GM12878 (cell line): ENCODE results near the gene EGF. TPM values are rescaled to one million over a fixed set of nuclear protein-coding genes. Genes with fewer than 3 reads are reported as not detected.

Experiments used
- ATAC-seq: fragments of 200-7000 bp; cut with Tn5 transposase; 3 replicates; pipeline ENCODE4 v1.9.1; 2020; ENCODE audit warnings: mild to moderate bottlenecking, moderate library complexity
- BruUV-seq: library from RNA; stranded (reverse); fragments of 400-500 nt; replicated peaks from 2 replicates; lab custom pipeline; 2021; lab: Mats Ljungman, UMichigan
- CTCF ChIA-PET: fragments of 300-600 bp; sonication (Branson Sonifier 250); formaldehyde crosslinking; extraction: SDS; loops from one replicate; lab custom pipeline; 2021; ENCODE audit warnings: inconsistent platforms; lab: Yijun Ruan, JAX
- POLR2A ChIA-PET: fragments of 350-600 bp; formaldehyde crosslinking; extraction: SDS; loops from one replicate; lab custom pipeline; 2021; ENCODE audit warnings: inconsistent platforms; lab: Charles Lee
- RAD21 ChIA-PET: fragments of 300-600 bp; sonication (Branson Sonifier 250); formaldehyde crosslinking; loops from one replicate; lab custom pipeline; 2023; ENCODE audit warnings: antibody characterized with exemption; ENCODE audit not compliant: unreplicated experiment; lab: Charles Lee
- SMC1A ChIA-PET: fragments of 300-600 bp; sonication (Branson Sonifier 250); formaldehyde crosslinking; loops from one replicate; lab custom pipeline; 2023; ENCODE audit not compliant: unreplicated experiment, uncharacterized antibody; lab: Charles Lee
- DNase-seq: peaks from one replicate; pipeline ENCODE4 v3.0.0-alpha.2; 2011; ENCODE audit warnings: low read depth, low spot score
- FAIRE-seq: peaks from 3 replicates; lab custom pipeline; 2011; peaks lifted over from hg19 to GRCh38; lab: Jason Lieb, UNC
- H2AFZ ChIP-seq: 2 replicates; pipeline ENCODE4 v1.6.0; 2011; ENCODE audit warnings: low read depth, low read length, control low read depth; ENCODE audit not compliant: control insufficient read depth
- H3K27ac ChIP-seq: 2 replicates; pipeline ENCODE4 v1.5.1; 2011; ENCODE audit warnings: control low read depth; ENCODE audit not compliant: control insufficient read depth, insufficient read depth
- H3K27me3 ChIP-seq, 2 experiments: replicated peaks in 1 of 2; 2 replicates each; pipeline versions ENCODE4 v1.6.0 to v1.6.1; 2011; ENCODE audit warnings: low read length in 1 of 2; ENCODE audit not compliant: control insufficient read depth in 2 of 2, insufficient read depth in 2 of 2
- H3K36me3 ChIP-seq, 2 experiments: 2 replicates each; pipeline ENCODE4 v1.5.1; 2011; ENCODE audit warnings: low read length in 1 of 2; ENCODE audit not compliant: control insufficient read depth in 2 of 2, insufficient read depth in 2 of 2
- H3K4me1 ChIP-seq: 2 replicates; pipeline ENCODE4 v1.6.1; 2011; ENCODE audit warnings: mild to moderate bottlenecking, low read length, moderate library complexity, mixed read lengths; ENCODE audit not compliant: control insufficient read depth, insufficient read depth
- H3K4me2 ChIP-seq: 2 replicates; pipeline ENCODE4 v1.6.0; 2011; ENCODE audit warnings: control low read depth; ENCODE audit not compliant: control insufficient read depth, insufficient read depth
- H3K4me3 ChIP-seq: fragments of 200-600 bp; sonication (generic); 2 replicates; pipeline ENCODE4 v1.5.1; 2016
- H3K79me2 ChIP-seq: 2 replicates; pipeline ENCODE4 v1.6.0; 2011; ENCODE audit warnings: low read length; ENCODE audit not compliant: control insufficient read depth, insufficient read depth
- H3K9ac ChIP-seq: 2 replicates; pipeline ENCODE4 v1.8.0; 2011; ENCODE audit warnings: low read length, control low read depth, mixed read lengths; ENCODE audit not compliant: control insufficient read depth, insufficient read depth
- H3K9me3 ChIP-seq: replicated peaks from 3 replicates; pipeline ENCODE4 v1.5.1; 2011; ENCODE audit warnings: mild to moderate bottlenecking, low read length; ENCODE audit not compliant: control insufficient read depth, insufficient read depth
- H4K20me1 ChIP-seq: 2 replicates; pipeline ENCODE4 v1.6.0; 2011; ENCODE audit not compliant: control insufficient read depth, insufficient read depth
- ASH2L ChIP-seq: fragments of 300-600, 200-600 bp; sonication (generic); IDR thresholded peaks from 2 replicates; pipeline ENCODE4 v1.6.1; 2017; ENCODE audit warnings: low read depth, mild to moderate bottlenecking, borderline replicate concordance
- EED ChIP-seq: sonication (generic); IDR thresholded peaks from 2 replicates; pipeline ENCODE4 v1.6.1; 2016; ENCODE audit warnings: antibody characterized with exemption, low read depth
- ELK1 ChIP-seq: IDR thresholded peaks from 2 replicates; pipeline ENCODE4 v1.6.1; 2012; ENCODE audit warnings: low read depth, low read length, improper control_type of control experiment
- FOS ChIP-seq: IDR thresholded peaks from 3 replicates; pipeline ENCODE4 v1.6.1; 2011; ENCODE audit warnings: borderline replicate concordance; ENCODE audit not compliant: insufficient read length; ENCODE audit errors: extremely low read depth
- IRF5 ChIP-seq: fragments of 450-650 bp; IDR thresholded peaks from 2 replicates; pipeline ENCODE4 v1.6.1; 2017; ENCODE audit warnings: borderline replicate concordance
- KDM1A ChIP-seq: fragments of 200-600 bp; sonication (generic); IDR thresholded peaks from 2 replicates; pipeline ENCODE4 v1.6.1; 2016; ENCODE audit warnings: borderline replicate concordance
- MTA2 ChIP-seq: fragments of 450-650 bp; IDR thresholded peaks from 2 replicates; pipeline ENCODE4 v1.6.1; 2016; ENCODE audit warnings: low read depth, mild to moderate bottlenecking, moderate library complexity
- MXI1 ChIP-seq: fragments of 150-350 bp; IDR thresholded peaks from 2 replicates; pipeline ENCODE4 v1.6.1; 2011; ENCODE audit warnings: low read depth, mild to moderate bottlenecking, inconsistent platforms, low read length, improper control_type of control experiment
- NBN ChIP-seq: fragments of 450-650 bp; IDR thresholded peaks from 2 replicates; pipeline ENCODE4 v1.6.1; 2016
- POLR2A ChIP-seq: IDR thresholded peaks from 2 replicates; pipeline ENCODE4 v1.6.1; 2011; ENCODE audit warnings: low read depth, mild to moderate bottlenecking, low read length
- SRF ChIP-seq, 2 experiments: IDR thresholded peaks; 2 replicates each; pipeline ENCODE4 v1.6.1; 2011; ENCODE audit warnings: low read depth in 2 of 2, low read length in 2 of 2, mild to moderate bottlenecking in 1 of 2, moderate library complexity in 1 of 2
- TAF1 ChIP-seq: IDR thresholded peaks from 2 replicates; pipeline ENCODE4 v1.6.1; 2011; ENCODE audit warnings: mild to moderate bottlenecking, low read depth, low read length, borderline replicate concordance
- ZZZ3 ChIP-seq: IDR thresholded peaks from 2 replicates; pipeline ENCODE4 v1.6.1; 2011; ENCODE audit warnings: low read depth; ENCODE audit not compliant: control insufficient read depth, insufficient read length
- WGBS: methylation state at CpG from one replicate; pipeline ENCODE4 v1.1.6; 2016; ENCODE audit warnings: low lambda C conversion rate; ENCODE audit not compliant: insufficient replicate concordance, insufficient coverage; ENCODE audit errors: missing lambda C conversion rate; 5-methylcytosine and 5-hydroxymethylcytosine counted together
- in situ Hi-C: fragments of 300-500 bp; cut with MboI; formaldehyde crosslinking; loops from 9 replicates; pipeline ENCODE4 v1.14.3; 2018; ENCODE audit warnings: mixed read lengths
- intact Hi-C: fragments of 100-400 bp; cut with micrococcal nuclease; formaldehyde crosslinking; loops from one replicate; pipeline ENCODE4 v1.14.2; 2022; ENCODE audit not compliant: unreplicated experiment
- polyA plus RNA-seq, 11 experiments: library from polyadenylated mRNA; depleted of rRNA in 4 of 11; unstranded in 6 of 11; stranded (reverse) in 5 of 11; fragments of >200 nt; fragmentation: Nextera tagmentation in 4 of 11; fragmentation: Illumina TruSeq in 1 of 11; extraction: Ambion mirVana in 4 of 11; extraction: Trizol in 1 of 11; gene quantifications; 1 replicate in 1 of 11; 2 replicates in 10 of 11; pipeline versions ENCODE4 v1.2.1 to v1.2.3, GENCODE V29; 2011 to 2016; ENCODE audit warnings: inconsistent platforms in 2 of 11, missing spikeins in 2 of 11, low read depth in 1 of 11
- total RNA-seq, 4 experiments: library from RNA; depleted of rRNA in 3 of 4; stranded (reverse); fragments of >200 nt in 3 of 4; fragmentation: Illumina TruSeq in 1 of 4; extraction: Trizol in 1 of 4; gene quantifications; 2 replicates each; pipeline versions ENCODE4 v1.2.1 to v1.2.3, GENCODE V29; 2013 to 2021

EGF gene
- total and polyA plus RNA-seq, 10 of the 15 experiments (the other 5 are each of a cell fraction or from before 2014, with no cell fraction given) = 0.02 to 0.90 (median 0.19) TPM; not detected in 4

GRCh38 chr4:110002326-110002725, 89.6 kb downstream of the EGF start:
- Histone ChIP-seq H3K4me3 (no peak overlapping the region), H2AFZ (no peak overlapping the region), H3K4me1 (peaks cover 4% of the 10 kb centered on the region; the same call in 1 of the 2 replicates), H3K36me3 (no peaks in the 10 kb centered on the region), H3K9me3 (no peaks in the 10 kb centered on the region), H3K27me3 (no peaks in the 10 kb centered on the region), H3K27ac (no peak overlapping the region), H3K4me2 (no peak overlapping the region), H3K79me2 (no peaks in the 10 kb centered on the region), H4K20me1 (no peaks in the 10 kb centered on the region), H3K9ac (no peak overlapping the region)
- RAD21 ChIA-PET = interaction anchor here (1.0 to 2.2 kb wide), 5 partner anchors 37 to 514 kb away, joined by 3 to 22 read pairs (median 4); no protein-coding TSS in a partner anchor
- DNase-seq = no peak
- in situ Hi-C loops (loop anchor here (10.0 to 25.0 kb wide), 2 partner anchors 312 to 1285 kb away; no protein-coding TSS in a partner anchor), intact Hi-C loops (no loop called here)
- SMC1A ChIA-PET = interaction anchor here (0.6 to 6.9 kb wide), 4 partner anchors 46 to 517 kb away, joined by 3 to 114 read pairs (median 42); no protein-coding TSS in a partner anchor
- CTCF ChIA-PET = interaction anchor here (0.7 to 22.1 kb wide), 6 partner anchors 53 to 533 kb away, joined by 3 to 812 read pairs (median 3); no protein-coding TSS in a partner anchor
- ATAC-seq = no peak
- no peak for FAIRE-seq
- no peak for TF ChIP-seq NBN
- TF ChIP-seq SRF (IDR thresholded peaks at IDR 0.05; ENCODE audit: low read depth in 2 of 2, low read length in 2 of 2) = no peak
- no peak for TF ChIP-seq POLR2A
- no peak for TF ChIP-seq ZZZ3
- no peak for TF ChIP-seq FOS
- no peak for TF ChIP-seq IRF5
- no peak for TF ChIP-seq ASH2L
- no peak for TF ChIP-seq MTA2
- no peak for TF ChIP-seq MXI1
- no peak for TF ChIP-seq EED
- TF ChIP-seq KDM1A = no peak
- TF ChIP-seq ELK1 = no peak
- TF ChIP-seq TAF1 = no peak
- POLR2A ChIA-PET = no interaction called here
- 58% methylated on average over 3 of the region's 3 CpGs for WGBS
- no TSS peak for BruUV-seq
